ENCODE data around the gene GRHL3. TPM values are rescaled to one million over a fixed set of nuclear protein-coding genes. Genes with fewer than 3 reads are reported as not detected.

Gene GRHL3
- total and polyA plus RNA-seq, 8 donors: 0.11 to 0.86 (median 0.35) TPM

GRCh38 chr1:24361811-24362210, 42.7 kb downstream of the GRHL3 start:
- Histone ChIP-seq H3K9me3 (no peaks in the 10 kb centered on the region), H3K27ac (no peak overlapping the region), H3K36me3 (peaks cover 0 to 11% (median 0%) of the 10 kb centered on the region in 3 donors), H3K4me3 (no peak overlapping the region), H3K27me3 (no peaks in the 10 kb centered on the region), H3K4me1 (no peaks in the 10 kb centered on the region)
- no peak for ATAC-seq
- FAIRE-seq: no peak
- TF ChIP-seq, protein P1, sequence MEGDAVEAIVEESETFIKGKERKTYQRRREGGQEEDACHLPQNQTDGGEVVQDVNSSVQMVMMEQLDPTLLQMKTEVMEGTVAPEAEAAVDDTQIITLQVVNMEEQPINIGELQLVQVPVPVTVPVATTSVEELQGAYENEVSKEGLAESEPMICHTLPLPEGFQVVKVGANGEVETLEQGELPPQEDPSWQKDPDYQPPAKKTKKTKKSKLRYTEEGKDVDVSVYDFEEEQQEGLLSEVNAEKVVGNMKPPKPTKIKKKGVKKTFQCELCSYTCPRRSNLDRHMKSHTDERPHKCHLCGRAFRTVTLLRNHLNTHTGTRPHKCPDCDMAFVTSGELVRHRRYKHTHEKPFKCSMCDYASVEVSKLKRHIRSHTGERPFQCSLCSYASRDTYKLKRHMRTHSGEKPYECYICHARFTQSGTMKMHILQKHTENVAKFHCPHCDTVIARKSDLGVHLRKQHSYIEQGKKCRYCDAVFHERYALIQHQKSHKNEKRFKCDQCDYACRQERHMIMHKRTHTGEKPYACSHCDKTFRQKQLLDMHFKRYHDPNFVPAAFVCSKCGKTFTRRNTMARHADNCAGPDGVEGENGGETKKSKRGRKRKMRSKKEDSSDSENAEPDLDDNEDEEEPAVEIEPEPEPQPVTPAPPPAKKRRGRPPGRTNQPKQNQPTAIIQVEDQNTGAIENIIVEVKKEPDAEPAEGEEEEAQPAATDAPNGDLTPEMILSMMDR (IDR thresholded peaks at IDR 0.05): no peak
- intact Hi-C loops (cut with DNase I): no loop called here
- DNase-seq: no peak
- 97 to 98% methylated on average over 3 of the region's 3 CpGs for WGBS, 2 donors

GRCh38 chr1:24362396-24362795, 43.2 kb downstream of the GRHL3 start:
- FAIRE-seq (no peak), DNase-seq (no peak), ATAC-seq (no peak)
- Histone ChIP-seq H3K36me3 (peaks cover 0 to 11% (median 0%) of the 10 kb centered on the region in 3 donors), H3K4me1 (no peaks in the 10 kb centered on the region), H3K9me3 (no peaks in the 10 kb centered on the region), H3K27me3 (no peaks in the 10 kb centered on the region), H3K27ac (no peak overlapping the region), H3K4me3 (no peak overlapping the region)
- intact Hi-C loops (cut with DNase I): no loop called here
- TF ChIP-seq, protein P1 (IDR thresholded peaks at IDR 0.05): no peak
- WGBS, 2 donors: 95 to 99% methylated on average over 2 of the region's 2 CpGs

DNA sequence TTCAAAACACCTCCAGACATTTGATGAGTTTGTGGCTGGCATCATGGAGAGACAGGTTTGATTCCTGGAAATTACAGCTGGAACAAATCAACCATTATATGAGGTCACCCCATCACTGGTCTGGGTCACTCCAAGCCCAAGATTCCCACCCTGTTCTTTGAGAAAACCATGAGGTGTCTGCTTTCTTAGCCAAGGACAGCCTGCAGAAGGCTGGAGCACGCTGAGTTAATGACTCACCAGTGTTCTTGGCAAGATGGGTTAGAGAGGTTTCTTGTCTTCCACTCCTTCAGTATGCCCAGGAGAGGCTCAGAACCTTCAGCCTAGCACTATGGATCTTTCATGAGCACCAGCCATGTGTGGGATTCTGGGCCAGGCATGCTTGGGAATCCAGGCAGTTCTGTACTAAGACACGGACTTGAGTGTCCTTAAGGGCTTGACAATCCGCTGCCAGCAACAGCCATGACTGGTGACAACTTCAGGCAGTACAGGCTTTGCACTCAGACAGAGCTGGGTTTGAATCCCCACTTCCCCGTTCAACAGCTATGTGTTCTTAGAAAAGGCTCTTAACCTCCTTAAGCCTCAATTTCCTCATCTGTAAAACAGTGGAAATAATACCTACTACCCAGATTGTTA, 43.9 kb downstream of the GRHL3 start:
- Histone ChIP-seq H3K4me1 (no peaks in the 10 kb centered on the region), H3K27me3 (no peaks in the 10 kb centered on the region), H3K27ac (no peak overlapping the region), H3K4me3 (no peak overlapping the region), H3K9me3 (no peaks in the 10 kb centered on the region), H3K36me3 (peaks cover 0 to 9% (median 0%) of the 10 kb centered on the region in 3 donors)
- intact Hi-C loops (cut with DNase I): no loop called here
- DNase-seq: peak in 1 of 6 donors; percentile 14
- ATAC-seq: peak in 3 of 4 donors; percentile 36 to 54 (median 47)
- TF ChIP-seq, protein P1 (IDR thresholded peaks at IDR 0.05): no peak
- FAIRE-seq: no peak
- 76 to 83% methylated on average over 4 of the region's 4 CpGs for WGBS, 2 donors

DNA sequence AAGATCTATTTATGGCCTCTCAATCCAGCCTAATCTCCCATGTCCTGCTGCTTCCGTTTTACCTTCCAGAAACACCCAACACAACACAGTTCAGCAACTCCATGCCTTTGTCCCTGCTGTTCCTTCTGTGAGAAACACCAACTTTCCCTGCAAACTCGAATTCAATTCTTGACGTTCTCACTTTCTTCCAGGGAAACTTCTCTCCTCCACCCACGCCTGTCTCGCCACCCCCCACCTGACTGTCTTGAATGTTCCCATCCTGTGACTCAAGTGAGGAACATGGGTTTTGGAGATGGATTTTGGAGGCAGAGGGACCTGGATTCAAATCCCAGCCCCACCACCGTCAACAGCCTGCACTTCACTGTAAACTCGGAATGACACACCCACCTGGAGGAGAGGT, 44.8 kb downstream of the GRHL3 start:
- ATAC-seq (no peak), FAIRE-seq (no peak), DNase-seq (no peak)
- Histone ChIP-seq H3K4me1 (no peaks in the 10 kb centered on the region), H3K36me3 (peaks cover 0 to 4% (median 0%) of the 10 kb centered on the region in 3 donors), H3K27ac (no peak overlapping the region), H3K27me3 (no peaks in the 10 kb centered on the region), H3K9me3 (no peaks in the 10 kb centered on the region), H3K4me3 (no peak overlapping the region)
- intact Hi-C loops (cut with DNase I): no loop called here
- TF ChIP-seq, protein P1 (IDR thresholded peaks at IDR 0.05): no peak
- WGBS, 2 donors: 81 to 90% methylated on average over 7 of the region's 7 CpGs

DNA sequence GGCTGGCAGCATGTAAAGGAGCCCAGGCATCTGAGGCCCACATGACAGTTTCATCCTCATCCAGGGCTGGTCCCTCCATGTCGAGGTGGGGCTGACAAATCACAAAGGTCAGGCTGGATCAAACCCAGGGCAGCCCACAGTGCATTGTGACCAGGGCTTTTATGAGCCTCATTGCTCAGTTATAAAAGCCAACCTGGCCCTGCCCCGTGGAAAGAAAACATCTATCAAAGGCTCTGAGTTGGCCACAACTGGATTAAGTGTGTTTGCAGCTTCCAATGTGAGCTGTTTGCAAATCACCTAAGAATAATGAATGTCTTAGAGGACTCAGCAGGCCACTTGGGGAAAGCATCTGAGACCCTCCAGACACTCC, 45.4 kb downstream of the GRHL3 start:
- no peak for ATAC-seq
- Histone ChIP-seq H3K4me1 (no peaks in the 10 kb centered on the region), H3K27ac (no peak overlapping the region), H3K36me3 (peaks cover 0 to 4% (median 0%) of the 10 kb centered on the region in 3 donors), H3K4me3 (no peak overlapping the region), H3K27me3 (no peaks in the 10 kb centered on the region), H3K9me3 (no peaks in the 10 kb centered on the region)
- TF ChIP-seq, protein P1 (IDR thresholded peaks at IDR 0.05): no peak
- DNase-seq: no peak
- 70 to 78% methylated on average over 2 of the region's 2 CpGs for WGBS, 2 donors
- intact Hi-C loops (cut with DNase I): no loop called here
- FAIRE-seq: no peak
